Breast epithelium (tissue), 4 donors: ENCODE measurements around the gene MTUS2. TPM values are rescaled to one million over a fixed set of nuclear protein-coding genes. Genes with fewer than 3 reads are reported as not detected.

ENCODE experiments used
- DNase-seq, 2 donors: peaks; one replicate each; pipeline ENCODE4 v3.0.0-alpha.2; 2019; ENCODE audit warnings: low spot score in 2 of 2
- H3K27ac ChIP-seq, 2 donors: fragments of 200-600 bp; sonication (generic) in 1 of 2; one replicate each; pipeline ENCODE4 v1.5.1; 2016 to 2019; ENCODE audit warnings: mild to moderate bottlenecking in 1 of 2
- H3K27me3 ChIP-seq, 2 donors: fragments of 200-600 bp; sonication (generic) in 1 of 2; one replicate each; pipeline versions ENCODE4 v1.5.1 to v1.6.0; 2017 to 2019; ENCODE audit warnings: control low read depth in 1 of 2, mild to moderate bottlenecking in 1 of 2
- H3K36me3 ChIP-seq: fragments of 200-600 bp; one replicate; pipeline ENCODE4 v1.5.1; 2019
- H3K4me1 ChIP-seq, 2 donors: fragments of 200-600 bp; sonication (generic); one replicate each; pipeline ENCODE4 v1.5.1; 2016 to 2019; ENCODE audit warnings: control low read depth in 1 of 2
- H3K4me3 ChIP-seq, 3 donors: fragments of 200-600 bp; sonication (generic); 1 replicate in 2 of 3; 2 replicates in 1 of 3; pipeline ENCODE4 v1.5.1; 2016 to 2019; ENCODE audit warnings: mild to moderate bottlenecking in 3 of 3, moderate library complexity in 2 of 3
- H3K9me3 ChIP-seq, 2 donors: fragments of 200-600 bp; sonication (generic) in 1 of 2; one replicate each; pipeline ENCODE4 v1.5.1; 2016 to 2019; ENCODE audit warnings: control low read depth in 1 of 2
- POLR2A ChIP-seq: fragments of 450-650 bp; IDR thresholded peaks from one replicate; pipeline ENCODE4 v1.6.1; 2016; ENCODE audit warnings: antibody characterized with exemption, mild to moderate bottlenecking, moderate library complexity
- POLR2AphosphoS5 ChIP-seq, 3 donors: sonication (generic); formaldehyde crosslinking; IDR thresholded peaks; one replicate each; pipeline ENCODE4 v1.6.1; 2017; ENCODE audit warnings: antibody characterized with exemption in 3 of 3
- intact Hi-C: fragments of 100-400 bp; cut with DNase I; formaldehyde crosslinking; loops from one replicate; pipeline ENCODE4 v1.15.1; 2023; ENCODE audit warnings: low total_unique reads
- total RNA-seq, 3 donors: library from RNA; depleted of rRNA; stranded (reverse); fragments of >200 nt; gene quantifications; one replicate each; pipeline ENCODE4 v1.1.0, GENCODE V29; 2016
- TF ChIP-seq, protein P1 (sequence below), 3 donors: fragments of 450-650 bp; IDR thresholded peaks; one replicate each; pipeline ENCODE4 v1.5.1; 2016 to 2017; ENCODE audit warnings: antibody characterized with exemption in 3 of 3, mild to moderate bottlenecking in 3 of 3, moderate library complexity in 3 of 3

Gene MTUS2
- total RNA-seq, 3 donors from 2014 or later = under 0.01 to 1.0 TPM; not detected in 1

DNA sequence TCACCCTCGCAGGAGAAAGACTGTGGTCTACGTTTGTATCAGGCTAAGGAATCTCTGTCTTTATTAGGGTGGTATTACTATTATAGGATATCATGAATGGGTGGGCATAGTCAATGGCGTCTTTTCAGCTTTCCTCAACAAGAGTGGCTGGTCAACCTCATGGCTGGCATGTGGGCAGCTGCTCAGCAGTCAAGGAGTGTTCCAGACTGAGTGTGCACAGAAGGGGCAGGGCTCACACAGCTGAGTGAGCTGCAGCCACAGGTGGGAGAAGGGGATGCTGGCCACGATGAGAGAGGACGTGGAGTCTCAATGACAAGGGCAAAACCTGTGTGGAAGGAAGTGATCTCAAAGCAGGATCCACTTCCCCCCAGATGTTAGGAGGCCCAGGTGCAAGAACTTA, 720.7 kb downstream of the MTUS2 start:
- TF ChIP-seq POLR2A (no peak), POLR2AphosphoS5 (IDR thresholded peaks at IDR 0.05) (no peak)
- TF ChIP-seq, protein P1, sequence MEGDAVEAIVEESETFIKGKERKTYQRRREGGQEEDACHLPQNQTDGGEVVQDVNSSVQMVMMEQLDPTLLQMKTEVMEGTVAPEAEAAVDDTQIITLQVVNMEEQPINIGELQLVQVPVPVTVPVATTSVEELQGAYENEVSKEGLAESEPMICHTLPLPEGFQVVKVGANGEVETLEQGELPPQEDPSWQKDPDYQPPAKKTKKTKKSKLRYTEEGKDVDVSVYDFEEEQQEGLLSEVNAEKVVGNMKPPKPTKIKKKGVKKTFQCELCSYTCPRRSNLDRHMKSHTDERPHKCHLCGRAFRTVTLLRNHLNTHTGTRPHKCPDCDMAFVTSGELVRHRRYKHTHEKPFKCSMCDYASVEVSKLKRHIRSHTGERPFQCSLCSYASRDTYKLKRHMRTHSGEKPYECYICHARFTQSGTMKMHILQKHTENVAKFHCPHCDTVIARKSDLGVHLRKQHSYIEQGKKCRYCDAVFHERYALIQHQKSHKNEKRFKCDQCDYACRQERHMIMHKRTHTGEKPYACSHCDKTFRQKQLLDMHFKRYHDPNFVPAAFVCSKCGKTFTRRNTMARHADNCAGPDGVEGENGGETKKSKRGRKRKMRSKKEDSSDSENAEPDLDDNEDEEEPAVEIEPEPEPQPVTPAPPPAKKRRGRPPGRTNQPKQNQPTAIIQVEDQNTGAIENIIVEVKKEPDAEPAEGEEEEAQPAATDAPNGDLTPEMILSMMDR (IDR thresholded peaks at IDR 0.05) = no peak

GRCh38 chr13:29541400-29541799, 721.3 kb downstream of the MTUS2 start:
- H3K36me3 ChIP-seq = no peaks in the 10 kb centered on the region
- TF ChIP-seq POLR2AphosphoS5 (IDR thresholded peaks at IDR 0.05) (no peak), POLR2A (no peak)
- TF ChIP-seq, protein P1 (IDR thresholded peaks at IDR 0.05) = no peak
- no peak overlapping the region for H3K4me3 ChIP-seq
- no peaks in the 10 kb centered on the region for H3K9me3 ChIP-seq
- H3K27me3 ChIP-seq = no peaks in the 10 kb centered on the region
- H3K27ac ChIP-seq = no peak overlapping the region
- DNase-seq = no peak
- no peaks in the 10 kb centered on the region for H3K4me1 ChIP-seq
- intact Hi-C loops = no loop called here

More for the DNA sequence above, 720.7 kb downstream of the MTUS2 start:
- Histone ChIP-seq H3K36me3 (no peaks in the 10 kb centered on the region), H3K4me3 (no peak overlapping the region), H3K9me3 (no peaks in the 10 kb centered on the region), H3K27ac (no peak overlapping the region), H3K4me1 (no peaks in the 10 kb centered on the region), H3K27me3 (no peaks in the 10 kb centered on the region)
- no peak for DNase-seq
- intact Hi-C loops = no loop called here

GRCh38 chr13:29542381-29542780, 722.2 kb downstream of the MTUS2 start:
- Histone ChIP-seq H3K36me3 (no peaks in the 10 kb centered on the region), H3K9me3 (no peaks in the 10 kb centered on the region), H3K4me1 (no peaks in the 10 kb centered on the region), H3K27me3 (no peaks in the 10 kb centered on the region), H3K4me3 (no peak overlapping the region), H3K27ac (no peak overlapping the region)
- intact Hi-C loops = no loop called here
- DNase-seq = no peak
- TF ChIP-seq POLR2A = no peak
- no peak for TF ChIP-seq POLR2AphosphoS5 (IDR thresholded peaks at IDR 0.05)
- TF ChIP-seq, protein P1 (IDR thresholded peaks at IDR 0.05) = no peak

- H3K4me1 ChIP-seq = no peaks in the 10 kb centered on the region
- no peak overlapping the region for H3K27ac ChIP-seq
- no peak overlapping the region for H3K4me3 ChIP-seq
- TF ChIP-seq, protein P1 (IDR thresholded peaks at IDR 0.05) = no peak
- TF ChIP-seq POLR2A (no peak), POLR2AphosphoS5 (IDR thresholded peaks at IDR 0.05) (no peak)
- no peaks in the 10 kb centered on the region for H3K9me3 ChIP-seq
- no peak for DNase-seq
- no peaks in the 10 kb centered on the region for H3K27me3 ChIP-seq
- intact Hi-C loops = no loop called here
- no peaks in the 10 kb centered on the region for H3K36me3 ChIP-seq
These were observed 723.4 kb downstream of the MTUS2 start for GRCh38 chr13:29543230-29544215.

- Histone ChIP-seq H3K36me3 (no peaks in the 10 kb centered on the region), H3K27ac (no peak overlapping the region), H3K9me3 (no peaks in the 10 kb centered on the region), H3K4me1 (no peaks in the 10 kb centered on the region), H3K4me3 (no peak overlapping the region), H3K27me3 (no peaks in the 10 kb centered on the region)
- no peak for DNase-seq
- intact Hi-C loops = no loop called here
- TF ChIP-seq, protein P1 (IDR thresholded peaks at IDR 0.05) = no peak
- TF ChIP-seq POLR2A = no peak
- no peak for TF ChIP-seq POLR2AphosphoS5 (IDR thresholded peaks at IDR 0.05)
These were observed 725.8 kb downstream of the MTUS2 start for GRCh38 chr13:29545988-29546387.
